Muscle layer of duodenum (tissue), 2 donors: ENCODE data around the gene UBE2H.
"Not testable (repeated sequence)": the region's sequence is repeated elsewhere in the genome, so short reads cannot be mapped to it uniquely, and the experiment has no call there.

Source experiments
- H3K27ac ChIP-seq: one replicate; pipeline ENCODE4 v1.7.0; 2013; ENCODE audit warnings: mild to moderate bottlenecking, low read length
- H3K27me3 ChIP-seq: one replicate; pipeline ENCODE4 v1.7.0; 2013; ENCODE audit warnings: low read depth, mild to moderate bottlenecking, control low read depth, low read length
- H3K36me3 ChIP-seq, 2 donors: one replicate each; pipeline ENCODE4 v1.7.0; 2013; ENCODE audit warnings: low read length in 2 of 2, control low read depth in 1 of 2, mild to moderate bottlenecking in 1 of 2; ENCODE audit not compliant: insufficient read depth in 2 of 2, control insufficient read depth in 1 of 2
- H3K4me1 ChIP-seq, 2 donors: one replicate each; pipeline ENCODE4 v1.7.0; 2013; ENCODE audit warnings: low read length in 2 of 2, mild to moderate bottlenecking in 2 of 2, control low read depth in 1 of 2, moderate library complexity in 1 of 2; ENCODE audit not compliant: insufficient read depth in 2 of 2, control insufficient read depth in 1 of 2
- H3K4me3 ChIP-seq, 2 donors: one replicate each; pipeline ENCODE4 v1.7.0; 2013; ENCODE audit warnings: low read length in 2 of 2, low read depth in 1 of 2, mild to moderate bottlenecking in 1 of 2
- H3K9me3 ChIP-seq, 2 donors: one replicate each; pipeline ENCODE4 v1.7.0; 2013; ENCODE audit warnings: low read length in 2 of 2, control low read depth in 1 of 2, mild to moderate bottlenecking in 1 of 2; ENCODE audit not compliant: control insufficient read depth in 1 of 2
- donor health status: healthy.

Gene UBE2H

DNA sequence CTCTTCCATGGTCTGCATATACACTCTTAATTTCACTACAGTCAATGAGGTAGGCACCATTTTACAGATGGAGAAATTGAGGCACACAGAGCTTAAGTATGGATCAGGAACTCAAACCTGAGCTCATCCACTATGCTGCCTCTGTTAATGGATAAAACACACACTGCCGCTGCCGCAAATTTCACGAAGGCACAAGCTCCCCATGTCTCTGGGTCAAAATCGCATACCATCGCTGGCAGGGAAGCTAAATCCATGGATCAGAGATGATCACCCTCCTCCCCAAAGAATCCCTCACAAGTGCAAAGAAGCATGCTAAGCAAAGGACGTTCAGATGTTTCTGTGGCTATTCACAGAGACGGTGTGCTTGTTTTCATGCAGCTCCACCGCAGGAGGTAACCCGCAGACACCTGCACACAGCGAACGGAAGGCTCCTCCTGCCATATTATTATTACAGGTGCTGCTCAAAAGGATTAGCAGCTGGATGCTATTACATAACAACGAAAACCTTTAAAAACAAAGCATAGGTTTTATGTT, 109.3 kb downstream of the UBE2H start:
- H3K4me1 ChIP-seq: peaks cover 0 to 22% of the 10 kb centered on the region in 2 donors
- H3K9me3 ChIP-seq: no peaks in the 10 kb centered on the region
- no peaks in the 10 kb centered on the region for H3K27me3 ChIP-seq
- H3K4me3 ChIP-seq: no peak overlapping the region
- H3K36me3 ChIP-seq: peaks cover under 1 to 4% of the 10 kb centered on the region in 2 donors
- no peak overlapping the region for H3K27ac ChIP-seq

DNA sequence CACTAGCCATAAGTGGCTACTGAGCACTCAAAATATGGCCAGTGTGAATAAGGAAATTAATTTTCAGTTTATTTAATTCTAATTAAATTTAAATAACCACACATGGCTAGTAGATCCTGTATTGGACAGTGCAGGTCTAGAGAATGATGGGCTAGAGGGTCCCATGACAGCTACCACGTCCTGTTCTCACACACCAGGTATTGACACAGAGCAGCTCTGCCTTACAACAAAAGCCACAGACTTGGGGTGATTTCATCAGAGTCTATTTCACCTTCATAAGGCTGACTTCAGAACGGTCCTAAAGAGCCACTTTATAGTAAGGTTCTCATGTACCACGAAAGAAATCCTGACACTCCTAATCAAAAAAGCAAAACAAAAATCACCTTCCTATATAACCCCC, 111.3 kb downstream of the UBE2H start:
- no peak overlapping the region for H3K27ac ChIP-seq
- no peak overlapping the region for H3K4me3 ChIP-seq
- peaks cover 4 to 9% of the 10 kb centered on the region in 2 donors for H3K36me3 ChIP-seq
- no peaks in the 10 kb centered on the region for H3K27me3 ChIP-seq
- no peaks in the 10 kb centered on the region for H3K9me3 ChIP-seq
- peaks cover 0 to 22% of the 10 kb centered on the region in 2 donors for H3K4me1 ChIP-seq

DNA sequence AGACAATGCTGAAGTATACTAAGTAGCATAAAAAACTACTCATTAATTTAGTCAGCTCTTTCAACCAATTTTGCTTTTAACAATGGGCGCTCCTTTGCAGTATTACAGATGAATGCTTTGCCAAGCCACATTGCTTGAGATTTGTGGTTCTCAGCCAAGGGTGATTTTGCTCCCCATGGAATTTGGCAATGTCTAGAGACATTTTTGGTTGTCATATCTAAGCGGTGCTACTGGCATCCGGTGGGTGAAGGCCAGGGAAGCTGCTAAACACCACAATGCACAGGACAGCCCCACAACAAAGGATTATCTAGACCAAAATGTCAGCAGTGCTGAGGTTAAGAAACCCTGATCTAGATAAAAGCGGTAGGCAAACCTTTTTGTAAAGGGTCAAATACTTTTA, 112.0 kb downstream of the UBE2H start:
- peaks cover 0 to 22% of the 10 kb centered on the region in 2 donors for H3K4me1 ChIP-seq
- no peak overlapping the region for H3K27ac ChIP-seq
- no peak overlapping the region for H3K4me3 ChIP-seq
- H3K9me3 ChIP-seq: no peaks in the 10 kb centered on the region
- no peaks in the 10 kb centered on the region for H3K27me3 ChIP-seq
- peaks cover 4 to 14% of the 10 kb centered on the region in 2 donors for H3K36me3 ChIP-seq

DNA sequence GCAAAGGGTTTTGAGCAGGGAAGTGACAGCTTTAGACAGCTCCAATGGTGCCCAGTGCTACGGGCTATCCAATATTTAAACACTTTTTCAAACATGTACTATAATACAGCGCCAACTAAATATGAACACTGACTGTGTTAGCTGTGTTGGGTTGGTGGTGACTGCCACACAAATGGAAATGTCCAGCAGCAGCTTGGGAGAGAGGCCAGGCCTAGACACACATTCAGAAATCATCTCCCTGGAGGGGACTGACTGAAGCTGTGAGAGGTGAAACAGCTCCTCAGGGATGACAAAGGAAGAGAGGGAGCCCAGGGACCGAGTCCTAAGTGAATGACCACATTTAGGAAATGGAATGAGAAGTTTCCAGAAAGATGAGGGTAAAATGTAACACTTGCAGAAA, 115.8 kb downstream of the UBE2H start:
- peaks cover 4 to 31% of the 10 kb centered on the region in 2 donors for H3K36me3 ChIP-seq
- H3K27me3 ChIP-seq: no peaks in the 10 kb centered on the region
- no peak overlapping the region for H3K27ac ChIP-seq
- H3K4me3 ChIP-seq: no peak overlapping the region
- peaks cover 0 to 18% of the 10 kb centered on the region in 2 donors for H3K4me1 ChIP-seq
- H3K9me3 ChIP-seq: no peaks in the 10 kb centered on the region

DNA sequence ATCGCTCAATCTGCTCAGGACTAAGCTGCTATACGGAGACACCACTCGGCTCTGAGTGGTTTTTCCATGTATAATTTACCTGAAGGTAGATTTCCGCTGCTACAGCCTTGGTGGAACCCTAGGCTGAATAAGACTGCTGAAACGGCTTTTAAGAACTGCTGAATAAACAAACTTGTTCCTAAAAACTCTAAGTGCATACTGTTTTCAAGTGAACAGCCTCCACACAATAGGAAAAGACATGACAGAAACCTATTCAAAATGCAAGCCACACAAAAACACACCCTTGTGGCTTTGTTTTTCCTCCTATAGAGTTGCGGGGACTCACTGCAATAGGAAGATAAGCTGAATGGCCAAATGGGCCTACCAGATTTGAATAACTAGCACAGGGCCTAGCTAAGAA, 117.2 kb downstream of the UBE2H start:
- Histone ChIP-seq H3K27ac (no peak overlapping the region), H3K4me1 (peaks cover 0 to 9% of the 10 kb centered on the region in 2 donors), H3K4me3 (no peak overlapping the region), H3K9me3 (no peaks in the 10 kb centered on the region), H3K36me3 (peaks cover 4 to 31% of the 10 kb centered on the region in 2 donors), H3K27me3 (no peaks in the 10 kb centered on the region)

DNA sequence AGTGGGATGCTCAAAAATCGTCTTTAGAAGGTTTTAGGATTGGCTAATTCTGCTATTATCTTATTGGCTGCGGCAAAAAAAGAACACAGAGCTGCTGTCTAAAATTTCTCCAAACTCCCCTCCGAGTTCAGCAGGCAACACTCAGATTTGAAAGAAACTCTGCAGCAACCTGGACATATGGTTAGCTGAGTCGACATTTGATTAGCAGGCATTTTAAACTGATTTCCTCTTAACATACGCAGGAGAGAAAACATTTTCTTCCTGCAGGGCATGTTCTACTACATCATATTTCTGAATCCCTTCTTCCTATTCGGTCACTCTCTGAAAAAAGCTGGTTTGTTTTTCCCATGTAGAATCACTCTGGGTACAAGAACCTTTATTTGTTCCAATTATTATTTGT, 119.4 kb downstream of the UBE2H start:
- H3K27me3 ChIP-seq, H3K9me3 ChIP-seq, H3K4me1 ChIP-seq, H3K4me3 ChIP-seq, H3K27ac ChIP-seq: not testable (repeated sequence)
- peaks cover 3 to 26% of the 10 kb centered on the region in 2 donors for H3K36me3 ChIP-seq

DNA sequence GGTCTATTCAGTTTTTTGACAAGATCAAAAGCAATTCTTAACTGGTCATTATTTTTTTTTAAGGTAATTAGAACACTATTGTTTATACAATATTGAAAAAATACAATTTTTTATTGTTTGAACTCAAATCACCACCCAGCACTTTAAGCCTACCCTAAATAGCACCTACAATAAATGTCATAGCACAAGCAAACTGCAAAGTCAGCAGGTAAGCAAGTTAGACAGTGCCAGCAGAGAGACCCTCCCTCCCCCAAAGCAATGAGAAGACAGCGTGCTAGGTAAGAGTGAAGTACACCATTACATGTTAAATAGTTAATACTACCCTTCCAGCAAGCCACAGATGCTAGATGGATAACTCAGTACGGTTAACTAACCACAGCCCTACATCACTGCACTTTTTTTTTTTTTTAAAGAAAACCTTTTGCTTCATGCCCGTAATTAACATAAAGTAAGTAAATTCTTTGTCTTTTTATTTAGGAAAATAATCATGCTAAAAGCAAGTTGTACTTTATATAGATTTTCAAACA, 120.0 kb downstream of the UBE2H start:
- H3K27ac ChIP-seq: no peak overlapping the region
- no peak overlapping the region for H3K4me3 ChIP-seq
- peaks cover 0 to 8% of the 10 kb centered on the region in 2 donors for H3K4me1 ChIP-seq
- H3K36me3 ChIP-seq: peaks cover 0 to 26% of the 10 kb centered on the region in 2 donors
- no peaks in the 10 kb centered on the region for H3K9me3 ChIP-seq
- no peaks in the 10 kb centered on the region for H3K27me3 ChIP-seq

DNA sequence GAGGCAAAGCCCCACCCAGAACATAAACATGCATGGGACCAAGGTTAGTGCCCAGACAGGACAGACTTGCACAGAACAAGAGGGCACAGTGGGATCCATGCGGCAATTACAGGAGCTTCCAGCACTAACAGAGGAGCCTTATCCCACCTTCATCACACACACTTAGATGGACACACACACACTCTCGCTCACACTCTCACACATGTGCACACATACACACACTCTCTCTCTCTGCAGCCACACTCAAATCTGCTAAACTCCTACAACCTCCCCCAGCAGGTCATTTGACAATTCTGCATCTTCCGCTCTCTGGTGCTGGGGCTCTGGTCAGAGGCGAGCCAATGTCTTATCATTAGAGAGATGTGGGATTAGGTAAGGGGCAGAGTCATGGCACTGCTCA, 120.5 kb downstream of the UBE2H start:
- H3K27ac ChIP-seq: no peak overlapping the region

DNA sequence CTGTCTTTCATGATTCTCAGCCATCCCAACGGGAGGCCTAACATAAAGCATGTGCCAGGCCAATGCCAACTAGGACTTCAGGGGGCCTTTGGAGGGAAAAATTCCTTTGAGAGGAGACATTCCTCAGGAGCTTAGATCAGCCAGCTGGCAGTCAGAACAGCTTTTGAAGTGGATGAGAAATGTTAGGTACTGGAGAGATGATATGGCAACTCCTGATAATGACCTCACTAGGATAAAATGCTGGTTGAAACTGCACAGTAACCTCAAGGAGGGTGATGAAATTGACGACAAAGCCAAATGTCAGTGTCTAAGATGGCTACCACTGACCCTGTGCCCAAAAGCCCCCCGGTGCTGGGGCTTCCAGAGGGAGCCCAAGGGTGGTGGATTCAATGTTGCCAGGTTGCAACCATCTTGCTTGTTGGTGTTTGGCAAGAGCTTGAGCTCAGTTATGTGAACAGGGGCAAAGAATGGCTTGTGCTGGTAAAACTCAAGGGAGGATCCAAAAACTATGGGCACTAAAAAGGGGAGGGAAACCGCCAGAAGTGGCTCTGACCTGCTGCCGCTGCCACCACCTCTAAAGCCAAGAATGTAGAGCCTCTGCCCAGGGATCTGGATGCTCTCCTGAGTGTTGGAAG, 121.2 kb downstream of the UBE2H start:
- no peak overlapping the region for H3K4me3 ChIP-seq
- peak overlapping the region; percentile 48 for H3K27ac ChIP-seq
- H3K36me3 ChIP-seq: peaks cover 0 to 21% of the 10 kb centered on the region in 2 donors
- no peaks in the 10 kb centered on the region for H3K9me3 ChIP-seq
- H3K4me1 ChIP-seq: peaks cover 0 to 8% of the 10 kb centered on the region in 2 donors
- H3K27me3 ChIP-seq: no peaks in the 10 kb centered on the region

More for the DNA sequence above, 120.5 kb downstream of the UBE2H start:
- Histone ChIP-seq H3K27me3 (no peaks in the 10 kb centered on the region), H3K4me1 (peaks cover 0 to 8% of the 10 kb centered on the region in 2 donors), H3K36me3 (peaks cover 0 to 21% of the 10 kb centered on the region in 2 donors), H3K4me3 (no peak overlapping the region), H3K9me3 (no peaks in the 10 kb centered on the region)

DNA sequence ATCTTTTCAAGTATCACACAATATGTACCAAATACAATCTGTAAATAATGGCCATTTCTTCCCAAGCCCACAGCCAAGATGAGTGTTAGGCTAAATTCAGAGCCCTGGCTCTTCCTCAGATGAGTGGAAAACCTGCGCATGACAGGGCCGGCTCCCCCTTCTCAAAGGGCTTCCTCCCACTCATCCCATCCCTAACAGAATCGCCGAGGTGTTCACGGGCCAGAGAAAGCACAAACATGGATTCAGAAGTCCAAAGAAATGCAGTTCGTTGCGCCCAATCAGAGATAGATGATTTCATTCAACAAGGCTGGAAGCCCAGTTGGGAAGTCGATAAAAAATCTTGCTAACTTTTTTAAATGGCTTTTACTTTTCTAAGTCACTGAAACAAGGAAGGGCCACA, 121.8 kb downstream of the UBE2H start:
- peaks cover 0 to 11% of the 10 kb centered on the region in 2 donors for H3K4me1 ChIP-seq
- no peak overlapping the region for H3K4me3 ChIP-seq
- H3K27ac ChIP-seq: peak overlapping the region; percentile 48
- H3K27me3 ChIP-seq: no peaks in the 10 kb centered on the region
- H3K36me3 ChIP-seq: peaks cover 0 to 17% of the 10 kb centered on the region in 2 donors
- no peaks in the 10 kb centered on the region for H3K9me3 ChIP-seq

DNA sequence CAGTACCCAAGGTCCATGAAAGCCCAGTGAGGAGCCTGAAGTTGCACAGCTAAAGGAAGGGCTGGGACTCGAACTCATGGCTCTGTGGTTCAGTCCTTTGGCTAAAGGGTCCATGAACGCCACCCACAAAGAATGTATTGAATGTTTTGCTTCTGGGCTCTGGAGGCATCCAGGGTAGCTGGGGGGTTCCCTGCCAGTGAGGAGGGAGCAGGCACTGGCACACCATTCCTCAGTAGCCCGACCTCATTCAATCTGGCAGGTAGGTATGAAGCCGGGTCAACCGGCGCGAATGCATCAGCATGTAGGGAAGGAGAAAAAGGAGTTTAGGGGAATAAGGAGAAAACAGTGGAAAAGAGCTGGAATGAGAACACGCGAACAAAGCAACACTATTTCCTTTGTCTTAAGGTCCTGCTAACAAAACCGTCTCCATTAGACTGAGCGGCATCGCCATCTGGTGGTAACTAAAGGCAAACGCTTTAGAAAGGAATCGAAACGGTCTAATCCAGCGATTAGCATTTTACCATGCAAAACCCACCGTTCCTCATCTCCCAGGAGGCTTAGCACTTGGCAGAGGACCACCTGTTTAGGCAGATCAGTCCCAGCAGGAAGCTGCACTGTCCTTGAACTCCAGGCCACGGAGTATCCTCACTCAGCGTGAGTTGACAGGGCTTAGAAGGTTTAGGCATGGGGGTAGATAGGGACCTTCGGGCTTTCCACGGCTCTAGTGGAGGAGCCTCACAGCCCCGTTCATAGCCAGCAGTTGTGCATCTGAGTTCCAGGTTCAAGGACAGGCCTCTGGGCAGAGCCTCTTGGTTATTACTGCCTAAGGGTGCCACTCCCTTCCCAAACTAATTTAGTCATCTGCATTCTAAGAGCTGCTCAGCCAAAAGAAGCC, 122.8 kb downstream of the UBE2H start:
- H3K4me1 ChIP-seq: peaks cover 0 to 14% of the 10 kb centered on the region in 2 donors
- H3K36me3 ChIP-seq: peaks cover 0 to 11% of the 10 kb centered on the region in 2 donors
- H3K4me3 ChIP-seq: peak overlapping the region; percentile 14 to 37
- H3K9me3 ChIP-seq: no peaks in the 10 kb centered on the region
- no peaks in the 10 kb centered on the region for H3K27me3 ChIP-seq
- peak overlapping the region; percentile 1 for H3K27ac ChIP-seq
